Subcutaneous adipose tissue (tissue), 4 donors: ENCODE measurements around the gene GHRH. TPM values are rescaled to one million over a fixed set of nuclear protein-coding genes. Genes with fewer than 3 reads are reported as not detected.

Source experiments
- total RNA-seq, 4 donors: library from RNA; depleted of rRNA; stranded (reverse); fragments of >200 nt; gene quantifications; one replicate each; pipeline ENCODE4 v1.1.0, GENCODE V29; 2016
- TF ChIP-seq, protein P1 (sequence below): fragments of 450-650 bp; IDR thresholded peaks from one replicate; pipeline ENCODE4 v1.5.1; 2016; ENCODE audit warnings: low read depth, mild to moderate bottlenecking, control low read depth, antibody characterized with exemption, moderate library complexity

Gene GHRH
- total RNA-seq, 4 donors from 2014 or later: not detected

DNA sequence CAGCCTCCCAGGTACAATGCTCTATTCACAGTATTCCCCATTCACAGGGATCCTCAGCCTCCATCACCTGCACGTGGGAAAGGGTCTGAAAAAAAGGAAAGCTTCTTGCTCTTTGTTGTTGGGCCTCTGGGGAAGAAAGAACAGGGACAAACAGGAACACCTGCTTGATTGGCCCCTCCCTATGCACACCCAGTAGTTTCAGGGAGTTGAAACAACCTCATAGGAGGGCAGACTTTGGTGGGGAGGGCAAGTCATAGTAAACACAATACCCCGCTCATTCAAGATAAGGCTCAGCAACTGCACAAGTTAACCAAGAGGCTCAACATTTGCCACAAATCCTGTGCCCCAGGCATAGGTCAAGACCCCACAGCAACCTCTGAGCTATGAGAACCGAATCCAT, 1.7 kb downstream of the GHRH start:
- TF ChIP-seq, protein P1, sequence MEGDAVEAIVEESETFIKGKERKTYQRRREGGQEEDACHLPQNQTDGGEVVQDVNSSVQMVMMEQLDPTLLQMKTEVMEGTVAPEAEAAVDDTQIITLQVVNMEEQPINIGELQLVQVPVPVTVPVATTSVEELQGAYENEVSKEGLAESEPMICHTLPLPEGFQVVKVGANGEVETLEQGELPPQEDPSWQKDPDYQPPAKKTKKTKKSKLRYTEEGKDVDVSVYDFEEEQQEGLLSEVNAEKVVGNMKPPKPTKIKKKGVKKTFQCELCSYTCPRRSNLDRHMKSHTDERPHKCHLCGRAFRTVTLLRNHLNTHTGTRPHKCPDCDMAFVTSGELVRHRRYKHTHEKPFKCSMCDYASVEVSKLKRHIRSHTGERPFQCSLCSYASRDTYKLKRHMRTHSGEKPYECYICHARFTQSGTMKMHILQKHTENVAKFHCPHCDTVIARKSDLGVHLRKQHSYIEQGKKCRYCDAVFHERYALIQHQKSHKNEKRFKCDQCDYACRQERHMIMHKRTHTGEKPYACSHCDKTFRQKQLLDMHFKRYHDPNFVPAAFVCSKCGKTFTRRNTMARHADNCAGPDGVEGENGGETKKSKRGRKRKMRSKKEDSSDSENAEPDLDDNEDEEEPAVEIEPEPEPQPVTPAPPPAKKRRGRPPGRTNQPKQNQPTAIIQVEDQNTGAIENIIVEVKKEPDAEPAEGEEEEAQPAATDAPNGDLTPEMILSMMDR: no peak

DNA sequence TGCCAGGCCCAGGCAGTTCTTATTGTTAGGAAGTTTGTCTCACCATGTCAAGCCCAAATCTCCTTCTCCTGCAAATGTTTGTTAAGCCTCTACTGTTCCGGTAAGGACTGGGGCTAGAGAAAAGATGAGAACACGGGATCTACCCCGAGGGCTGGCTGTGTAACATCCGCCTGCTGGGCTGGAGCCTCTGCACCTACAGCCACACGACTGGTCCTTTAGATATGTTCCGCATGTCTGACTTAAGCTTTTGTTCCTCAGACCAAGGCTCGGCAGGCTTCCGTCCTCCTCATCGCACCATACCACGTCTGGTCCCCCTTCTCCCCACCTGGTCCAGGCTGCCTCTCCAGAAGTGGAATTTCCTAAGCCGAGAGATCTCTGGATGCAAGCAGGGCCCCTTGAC, 2.6 kb downstream of the GHRH start:
- TF ChIP-seq, protein P1: no peak

DNA sequence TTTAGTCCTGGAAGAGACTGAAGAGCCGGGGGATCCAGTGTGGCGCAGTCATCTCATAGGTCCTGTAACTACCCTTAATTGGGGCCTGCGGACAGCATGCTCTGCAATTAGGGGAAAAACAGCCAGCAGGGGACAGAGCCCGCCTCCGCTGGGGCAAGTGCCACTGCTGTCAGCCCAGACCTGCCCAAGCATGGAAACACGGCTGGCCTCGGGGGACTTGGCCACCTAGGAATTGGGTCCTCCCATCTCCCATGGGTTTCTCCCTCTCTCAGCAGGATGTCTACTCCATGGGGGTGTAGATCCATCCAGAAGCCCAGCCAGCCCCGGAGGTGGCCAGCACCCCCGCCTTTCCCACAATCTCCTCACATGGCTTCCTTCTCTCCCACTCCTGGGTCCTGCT, 3.6 kb downstream of the GHRH start:
- TF ChIP-seq, protein P1: no peak

DNA sequence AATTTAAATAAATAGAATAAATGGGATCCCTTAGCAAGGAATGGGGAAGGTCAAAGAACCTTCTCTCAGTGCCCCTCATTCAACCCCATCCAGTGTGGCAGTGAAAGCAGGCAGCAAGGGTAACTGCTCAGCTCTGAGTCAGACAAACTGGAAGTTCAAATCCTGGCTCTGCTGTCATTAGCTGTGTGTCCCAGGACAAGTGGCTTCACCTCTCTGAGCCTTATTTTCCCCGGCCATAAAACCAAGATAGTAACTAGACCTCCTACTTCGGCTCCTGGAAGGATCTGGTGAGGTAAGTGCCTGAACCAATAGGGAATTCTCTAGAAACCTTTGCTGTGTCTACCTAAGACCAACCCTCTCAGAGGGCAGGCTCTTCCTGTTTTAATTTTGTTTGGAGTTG, 4.1 kb downstream of the GHRH start:
- TF ChIP-seq, protein P1: no peak

DNA sequence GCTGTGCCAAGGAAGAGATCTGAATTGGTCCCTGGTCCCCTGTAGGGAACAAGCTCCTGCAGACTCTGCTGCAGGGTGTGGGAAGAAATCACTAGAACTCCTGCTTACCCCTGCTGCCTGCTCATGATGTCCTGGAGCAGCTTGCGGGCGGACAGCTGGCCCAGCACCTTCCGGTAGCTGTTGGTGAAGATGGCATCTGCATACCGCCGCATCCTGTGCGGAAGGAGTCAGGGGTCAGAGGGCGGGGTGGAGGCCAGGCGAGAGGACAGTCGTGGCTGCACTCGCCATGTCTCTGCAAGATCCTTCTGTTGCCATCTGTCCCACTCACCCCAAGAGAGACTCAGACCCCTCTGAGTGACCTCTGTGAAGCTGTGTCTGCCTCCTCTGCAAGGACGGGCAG, 5.3 kb downstream of the GHRH start:
- TF ChIP-seq, protein P1: no peak

DNA sequence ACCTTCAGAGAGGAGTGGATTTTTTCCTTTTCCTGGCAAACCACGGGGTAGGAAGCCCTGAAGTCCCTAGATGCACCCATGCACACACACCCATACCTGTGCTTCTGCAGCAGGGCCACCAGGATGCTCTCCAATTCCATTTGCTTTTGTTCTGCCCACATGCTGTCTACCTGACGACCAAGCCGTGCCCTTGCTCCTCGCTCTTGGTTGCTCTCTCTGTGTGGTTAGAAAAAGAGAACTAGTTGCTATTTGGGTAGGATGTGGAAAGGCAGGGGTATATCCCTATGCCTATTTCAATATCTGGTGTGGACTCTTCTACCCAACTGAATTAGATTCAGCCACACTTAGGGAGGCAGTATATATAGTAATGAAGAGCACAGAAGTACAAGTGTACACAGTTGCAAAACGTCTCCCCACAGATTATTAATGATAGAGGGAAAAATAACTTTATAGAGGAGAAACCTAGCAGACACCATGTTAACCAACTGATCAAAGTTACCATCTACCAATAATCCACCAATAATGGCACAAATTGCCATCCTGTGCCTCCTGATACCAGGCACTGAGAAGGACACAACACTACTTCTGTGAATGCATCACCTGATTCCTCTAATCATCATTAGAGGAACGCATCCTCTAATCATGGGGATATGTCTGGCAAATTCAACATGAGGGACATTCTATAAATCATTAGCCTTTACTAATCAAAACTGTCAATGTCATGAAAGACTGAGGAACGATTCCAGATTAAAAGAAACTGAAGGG, 7.3 kb downstream of the GHRH start:
- TF ChIP-seq, protein P1: no peak

DNA sequence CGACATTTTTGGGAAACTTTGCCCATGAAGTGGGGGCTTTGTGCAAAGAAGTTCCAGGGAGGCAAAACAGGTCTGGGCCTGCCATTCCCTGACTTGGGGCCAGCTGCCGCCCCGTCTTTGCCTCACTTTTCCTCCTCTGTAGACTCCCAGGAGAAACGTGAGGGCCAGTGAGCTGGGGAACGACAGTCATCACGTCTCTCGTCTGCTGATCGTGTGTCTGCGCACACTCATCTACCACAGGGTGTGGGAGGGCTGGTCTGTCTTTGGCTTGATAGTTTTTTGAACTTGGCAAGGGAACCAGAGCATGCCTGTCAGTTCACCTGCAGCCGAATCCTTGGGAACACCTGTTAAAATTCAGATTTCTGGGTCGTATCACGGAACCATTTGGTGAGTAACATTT, 8.5 kb downstream of the GHRH start:
- TF ChIP-seq, protein P1: no peak
